Stimulated activated CD4-positive, alpha-beta T cell treated with anti-CD3 and anti-CD28 coated beads, Interleukin-1b, Interleukin-23, amount 100 ng/mL, for 48 hours (primary cell): ENCODE results near the gene FTO.

Experiments used
- DNase-seq: peaks from one replicate; pipeline ENCODE4 v3.0.0-alpha.2; 2020

Gene FTO

GRCh38 chr16:54107583-54108202 lies 403.7 kb downstream of the FTO start:
- DNase-seq: no peak

GRCh38 chr16:54110016-54110981 lies 406.3 kb downstream of the FTO start:
- DNase-seq: no peak

- DNase-seq: no peak
These were observed 408.7 kb downstream of the FTO start for GRCh38 chr16:54112451-54113206.

- DNase-seq: no peak
These were observed 411.6 kb downstream of the FTO start for GRCh38 chr16:54115558-54115957.

- DNase-seq: no peak
These were observed 412.2 kb downstream of the FTO start for GRCh38 chr16:54116124-54116655.

- DNase-seq: no peak
These were observed 414.9 kb downstream of the FTO start for GRCh38 chr16:54118846-54119245.

- DNase-seq: no peak
These were observed 417.0 kb downstream of the FTO start for GRCh38 chr16:54120846-54121480.

GRCh38 chr16:54121539-54122295 lies 417.8 kb downstream of the FTO start:
- no peak for DNase-seq

GRCh38 chr16:54123766-54124165 lies 419.8 kb downstream of the FTO start:
- no peak for DNase-seq

- no peak for DNase-seq
These were observed 422.0 kb downstream of the FTO start for GRCh38 chr16:54125751-54126655.

- no peak for DNase-seq
These were observed 423.0 kb downstream of the FTO start for GRCh38 chr16:54126907-54127306.

- DNase-seq: no peak
These were observed 424.8 kb downstream of the FTO start for GRCh38 chr16:54128629-54129234.

- no peak for DNase-seq
These were observed 425.9 kb downstream of the FTO start for GRCh38 chr16:54129810-54130209.

- DNase-seq: no peak
These were observed 431.7 kb downstream of the FTO start for GRCh38 chr16:54135361-54136275.

- no peak for DNase-seq
These were observed 432.3 kb downstream of the FTO start for GRCh38 chr16:54136276-54136625.

- DNase-seq: no peak
These were observed 436.3 kb downstream of the FTO start for GRCh38 chr16:54140057-54140787.

- no peak for DNase-seq
These were observed 436.8 kb downstream of the FTO start for GRCh38 chr16:54140788-54141136.

GRCh38 chr16:54142787-54143186 lies 438.8 kb downstream of the FTO start:
- DNase-seq: no peak

- no peak for DNase-seq
These were observed 439.5 kb downstream of the FTO start for GRCh38 chr16:54143410-54143809.
